Mesodermal cell (in vitro differentiated cells): ENCODE results near the gene COL6A3.

Experiments
- H3K27ac ChIP-seq: 2 replicates; pipeline ENCODE4 v1.7.0; 2013; ENCODE audit warnings: mild to moderate bottlenecking, low read depth, low read length, moderate library complexity; ENCODE audit not compliant: severe bottlenecking
- H3K36me3 ChIP-seq: 2 replicates; pipeline ENCODE4 v1.7.1; 2013; ENCODE audit warnings: mild to moderate bottlenecking, low read length, moderate library complexity; ENCODE audit not compliant: control insufficient read depth, insufficient read depth
- H3K4me1 ChIP-seq: one replicate; pipeline ENCODE4 v1.7.1; 2013; ENCODE audit warnings: mild to moderate bottlenecking, low read length; ENCODE audit not compliant: insufficient read depth, control insufficient read depth, poor library complexity, severe bottlenecking
- H3K4me3 ChIP-seq: 2 replicates; pipeline ENCODE4 v1.7.0; 2013; ENCODE audit warnings: low read length, control low read depth, mild to moderate bottlenecking; ENCODE audit not compliant: insufficient read depth, poor library complexity, severe bottlenecking; ENCODE audit errors: extremely low read depth
- H3K9me3 ChIP-seq: 2 replicates; pipeline ENCODE4 v1.7.1; 2013; ENCODE audit warnings: mild to moderate bottlenecking, low read length, moderate library complexity; ENCODE audit not compliant: control insufficient read depth
- WGBS, 2 experiments: methylation state at CpG; one replicate each; pipeline ENCODE4 v1.1.5; 2013; ENCODE audit warnings: missing lambda C conversion rate in 2 of 2; ENCODE audit not compliant: insufficient coverage in 2 of 2; 5-methylcytosine and 5-hydroxymethylcytosine counted together

Gene COL6A3

DNA sequence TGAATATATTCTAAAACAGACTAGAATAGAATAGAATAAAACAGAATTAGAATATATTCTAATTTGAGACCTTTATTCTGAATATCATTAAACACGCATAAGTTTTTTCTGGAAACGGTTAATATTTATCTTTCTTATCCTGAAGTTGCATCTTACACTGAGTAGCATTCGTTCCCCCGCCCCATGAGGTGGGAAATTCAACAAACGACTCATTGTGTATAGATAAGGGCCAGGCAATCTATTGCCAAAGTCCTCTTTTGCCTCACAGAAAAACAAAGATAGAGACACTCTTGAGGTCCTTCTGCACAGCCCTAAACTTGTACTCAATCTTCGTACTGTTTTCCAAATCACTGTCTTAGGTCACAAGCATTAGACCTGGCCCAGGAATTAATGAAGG is 98.1 kb downstream of the COL6A3 start:
- Histone ChIP-seq H3K4me3 (no peak overlapping the region), H3K9me3 (no peaks in the 10 kb centered on the region), H3K36me3 (no peaks in the 10 kb centered on the region), H3K27ac (peak overlapping the region; percentile 98), H3K4me1 (peaks cover 34% of the 10 kb centered on the region)
- 63 to 82% methylated on average over 3 of the region's 6 CpGs for WGBS, 2 experiments

- Histone ChIP-seq H3K9me3 (no peaks in the 10 kb centered on the region), H3K4me3 (no peak overlapping the region), H3K36me3 (no peaks in the 10 kb centered on the region), H3K4me1 (peaks cover 40% of the 10 kb centered on the region), H3K27ac (peak overlapping the region; percentile 98)
- 72 to 75% methylated on average over 10 of the region's 14 CpGs for WGBS, 2 experiments
Measured at GRCh38 chr2:237315170-237315828, 98.7 kb downstream of the COL6A3 start.

DNA sequence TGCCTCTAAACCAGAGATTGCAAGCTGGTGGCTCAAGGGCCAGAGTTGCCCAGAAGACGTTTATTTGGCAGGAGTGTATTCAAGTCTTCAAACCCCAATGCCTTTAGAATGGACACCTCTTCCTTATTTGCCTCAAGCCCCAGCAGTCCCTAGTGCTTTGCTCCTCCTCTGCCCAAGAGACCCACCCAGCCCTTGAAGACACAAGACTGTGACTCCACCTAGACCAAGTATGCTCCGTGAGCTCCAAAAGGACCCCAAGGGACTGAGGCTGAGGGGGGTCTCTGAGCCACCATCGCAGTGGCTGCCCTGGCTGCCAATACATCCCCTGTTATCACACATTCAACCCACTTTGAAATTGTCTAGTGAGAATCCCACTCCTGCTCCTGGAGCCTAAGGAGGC is 99.3 kb downstream of the COL6A3 start:
- no peaks in the 10 kb centered on the region for H3K36me3 ChIP-seq
- H3K9me3 ChIP-seq = no peaks in the 10 kb centered on the region
- 86 to 100% methylated on average over 1 to 2 of the region's 3 CpGs for WGBS, 2 experiments
- no peak overlapping the region for H3K4me3 ChIP-seq
- H3K4me1 ChIP-seq = peaks cover 41% of the 10 kb centered on the region
- peak overlapping the region; percentile 98 for H3K27ac ChIP-seq

- Histone ChIP-seq H3K4me1 (peaks cover 44% of the 10 kb centered on the region), H3K9me3 (no peaks in the 10 kb centered on the region), H3K36me3 (no peaks in the 10 kb centered on the region), H3K27ac (peak overlapping the region; percentile 98), H3K4me3 (no peak overlapping the region)
- WGBS, 2 experiments = 96% methylated on average over 7 of the region's 7 CpGs
Measured at GRCh38 chr2:237314198-237314597, 99.8 kb downstream of the COL6A3 start.

DNA sequence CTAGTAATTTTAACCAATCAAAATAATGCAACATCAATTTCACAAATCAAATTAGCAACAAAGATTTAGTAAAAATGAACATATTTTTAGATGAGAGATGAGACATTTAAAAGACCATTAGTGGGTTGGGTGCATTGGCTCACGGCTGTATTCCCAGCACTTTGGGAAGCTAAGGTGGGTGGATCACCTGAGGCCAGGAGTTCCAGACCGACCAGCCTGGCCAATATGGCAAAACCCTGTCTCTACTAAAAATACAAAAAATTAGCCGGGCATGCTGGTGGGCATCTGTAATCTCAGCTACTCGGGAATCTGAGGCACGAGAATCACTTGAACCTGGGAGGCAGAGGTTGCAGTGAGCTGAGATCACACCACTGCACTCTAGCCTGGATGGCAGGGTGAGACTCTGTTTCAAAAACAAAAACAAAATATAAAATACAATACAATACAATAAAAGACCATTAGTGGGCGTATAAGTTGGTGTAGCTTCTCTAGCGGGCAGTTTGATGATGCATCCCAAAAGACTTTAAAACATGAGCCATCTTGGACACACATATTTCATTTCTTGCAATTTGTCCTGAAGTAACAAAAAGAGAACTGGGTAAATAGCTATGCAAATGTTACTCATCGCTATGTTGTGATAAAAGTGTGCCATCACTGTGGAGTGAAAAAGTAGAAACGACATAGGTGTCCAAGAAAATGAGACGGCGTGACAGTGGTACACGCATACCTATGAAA is 101.8 kb downstream of the COL6A3 start:
- H3K4me3 ChIP-seq = no peak overlapping the region
- H3K27ac ChIP-seq = no peak overlapping the region
- H3K36me3 ChIP-seq = no peaks in the 10 kb centered on the region
- 94 to 98% methylated on average over 9 to 10 of the region's 12 CpGs for WGBS, 2 experiments
- H3K4me1 ChIP-seq = peaks cover 50% of the 10 kb centered on the region
- no peaks in the 10 kb centered on the region for H3K9me3 ChIP-seq

DNA sequence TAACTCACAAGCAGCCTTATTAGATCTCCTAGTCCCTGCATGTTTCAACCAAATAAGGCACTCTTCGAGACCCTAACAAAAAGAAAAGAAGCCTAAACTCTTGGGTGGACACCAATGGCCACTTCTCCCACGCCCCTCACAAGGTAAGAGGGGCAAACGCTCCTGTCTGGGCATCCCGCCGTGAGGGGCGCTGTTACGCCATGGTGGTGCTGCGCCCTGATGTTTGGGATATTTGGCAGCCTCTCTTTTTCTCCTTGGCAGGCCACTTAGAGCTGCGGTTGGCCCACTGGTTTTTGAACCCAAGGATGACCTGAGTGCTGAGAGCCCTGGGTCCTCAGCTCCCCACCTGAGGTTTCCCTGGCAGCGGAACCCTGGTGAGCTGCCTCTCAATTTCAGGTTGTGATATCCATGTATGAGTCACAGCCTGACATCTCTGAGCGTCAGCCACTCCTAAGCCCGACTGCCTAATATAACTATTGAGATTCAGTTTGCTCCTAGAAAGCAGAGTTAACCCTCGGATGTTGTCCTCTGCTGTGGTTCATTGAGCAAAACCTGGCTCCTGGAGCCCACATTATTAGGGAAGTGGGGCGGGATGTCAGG is 103.3 kb downstream of the COL6A3 start:
- Histone ChIP-seq H3K4me3 (no peak overlapping the region), H3K4me1 (peaks cover 45% of the 10 kb centered on the region), H3K9me3 (no peaks in the 10 kb centered on the region), H3K36me3 (no peaks in the 10 kb centered on the region), H3K27ac (no peak overlapping the region)
- 84 to 89% methylated on average over 11 to 13 of the region's 14 CpGs for WGBS, 2 experiments

GRCh38 chr2:237309416-237309815 is 104.5 kb downstream of the COL6A3 start:
- Histone ChIP-seq H3K9me3 (peaks cover 5% of the 10 kb centered on the region), H3K4me1 (peaks cover 33% of the 10 kb centered on the region)
- WGBS, 2 experiments = 86 to 92% methylated on average over 1 to 2 of the region's 4 CpGs

DNA sequence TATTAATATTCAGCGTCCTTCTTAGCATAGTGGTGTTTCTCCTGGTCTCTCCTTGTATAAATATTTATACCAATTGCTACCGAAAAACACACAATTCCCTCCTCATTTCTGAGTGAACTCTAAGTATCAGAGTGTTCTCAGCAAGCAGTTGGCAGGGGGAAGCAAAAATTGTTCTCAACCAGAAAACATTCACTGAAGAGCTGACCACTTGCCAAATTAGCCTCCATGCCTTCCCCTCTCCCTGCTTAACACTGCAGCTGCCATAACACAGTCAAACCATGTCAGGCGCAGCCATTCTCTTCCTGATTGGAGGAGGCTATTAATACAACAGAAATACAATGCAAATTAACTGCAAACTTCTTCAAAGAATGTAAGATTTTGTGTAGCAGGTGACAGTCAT is 105.0 kb downstream of the COL6A3 start:
- no peak overlapping the region for H3K4me3 ChIP-seq
- no peaks in the 10 kb centered on the region for H3K36me3 ChIP-seq
- no peak overlapping the region for H3K27ac ChIP-seq
- 83 to 100% methylated on average over 1 of the region's 3 CpGs for WGBS, 2 experiments
- peaks cover 6% of the 10 kb centered on the region for H3K9me3 ChIP-seq
- peaks cover 29% of the 10 kb centered on the region for H3K4me1 ChIP-seq

More at GRCh38 chr2:237309416-237309815, 104.5 kb downstream of the COL6A3 start:
- Histone ChIP-seq H3K4me3 (no peak overlapping the region), H3K36me3 (no peaks in the 10 kb centered on the region), H3K27ac (no peak overlapping the region)

DNA sequence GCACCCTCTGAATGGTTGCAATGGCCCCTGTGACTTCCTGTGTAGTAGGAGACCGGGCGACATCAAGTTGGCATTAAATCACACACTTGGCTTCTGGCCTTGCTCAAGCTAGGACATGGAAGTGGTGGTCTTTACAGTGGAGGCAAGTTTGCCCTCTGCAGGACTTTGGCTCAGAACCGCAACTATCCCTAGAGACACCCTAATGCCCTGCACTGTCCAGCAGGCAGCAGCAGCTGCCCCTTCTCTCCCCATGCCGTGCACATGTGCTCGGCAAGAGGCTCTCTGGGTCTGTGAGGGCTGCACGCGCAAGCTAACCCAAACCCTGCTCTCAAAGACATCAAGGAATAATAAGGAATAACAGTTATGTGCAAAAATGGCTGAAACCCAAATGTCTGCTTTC is 106.5 kb downstream of the COL6A3 start:
- 98 to 100% methylated on average over 3 to 5 of the region's 7 CpGs for WGBS, 2 experiments
- H3K9me3 ChIP-seq = peaks cover 15% of the 10 kb centered on the region
- no peak overlapping the region for H3K4me3 ChIP-seq
- no peak overlapping the region for H3K27ac ChIP-seq
- H3K36me3 ChIP-seq = no peaks in the 10 kb centered on the region
- H3K4me1 ChIP-seq = peaks cover 24% of the 10 kb centered on the region

DNA sequence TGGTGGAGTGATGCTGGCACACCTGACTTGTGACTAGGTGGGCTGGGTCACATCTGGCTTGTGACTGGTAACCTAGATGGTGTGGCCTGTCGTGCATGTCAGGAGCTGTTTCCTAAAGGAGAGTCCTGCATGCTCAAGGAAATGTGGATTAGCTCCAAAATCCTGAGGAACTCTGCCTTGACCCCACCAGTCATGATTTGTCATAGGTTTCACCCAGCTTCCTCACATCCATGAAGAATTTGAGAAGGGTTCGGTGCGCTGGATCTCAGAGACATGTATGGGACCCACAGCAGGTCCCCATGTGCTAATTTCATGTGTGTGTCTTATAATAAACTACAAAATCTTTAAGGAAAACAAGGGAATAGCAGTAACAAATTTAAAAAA is 107.2 kb downstream of the COL6A3 start:
- H3K36me3 ChIP-seq = no peaks in the 10 kb centered on the region
- no peak overlapping the region for H3K4me3 ChIP-seq
- 93% methylated on average over 3 of the region's 3 CpGs; no CpG with 5 or more reads in 1 of the 2 experiments for WGBS, 2 experiments
- peaks cover 21% of the 10 kb centered on the region for H3K9me3 ChIP-seq
- H3K27ac ChIP-seq = no peak overlapping the region
- peaks cover 24% of the 10 kb centered on the region for H3K4me1 ChIP-seq
